ENCODE measurements around the gene SLC8A3. TPM values are rescaled to one million over a fixed set of nuclear protein-coding genes. Genes with fewer than 3 reads are reported as not detected.

Gene SLC8A3
- total RNA-seq, 2 experiments from 2014 or later = not detected

GRCh38 chr14:70096866-70097265 is 91.9 kb downstream of the SLC8A3 start:
- Mint-ChIP-seq H3K4me1 (no peaks in the 10 kb centered on the region), H3K36me3 (ENCODE audit: low read depth) (no peaks in the 10 kb centered on the region), H3K27me3 (peaks cover 42% of the 10 kb centered on the region), H3K27ac (no peak overlapping the region), H3K4me3 (no peak overlapping the region), H3K9me3 (no peaks in the 10 kb centered on the region)
- ChIA-PET POLR2A (no interaction called here), CTCF (interaction anchor here (1.5 kb wide), 1 partner anchor 23 kb away, joined by 5 read pairs; no protein-coding TSS in a partner anchor)
- DNase-seq = no peak

GRCh38 chr14:70094631-70095030 is 94.1 kb downstream of the SLC8A3 start:
- no peaks in the 10 kb centered on the region for H3K36me3 Mint-ChIP-seq (ENCODE audit: low read depth)
- H3K4me3 Mint-ChIP-seq = no peak overlapping the region
- no peak for DNase-seq
- peaks cover 39% of the 10 kb centered on the region for H3K27me3 Mint-ChIP-seq
- no peaks in the 10 kb centered on the region for H3K4me1 Mint-ChIP-seq
- H3K9me3 Mint-ChIP-seq = no peaks in the 10 kb centered on the region
- no peak overlapping the region for H3K27ac Mint-ChIP-seq
- POLR2A ChIA-PET = no interaction called here
- CTCF ChIA-PET = no interaction called here

GRCh38 chr14:70094106-70094505 is 94.6 kb downstream of the SLC8A3 start:
- H3K27ac Mint-ChIP-seq = no peak overlapping the region
- H3K4me1 Mint-ChIP-seq = no peaks in the 10 kb centered on the region
- POLR2A ChIA-PET = no interaction called here
- no peak overlapping the region for H3K4me3 Mint-ChIP-seq
- DNase-seq = no peak
- CTCF ChIA-PET = no interaction called here
- H3K27me3 Mint-ChIP-seq = peaks cover 39% of the 10 kb centered on the region
- no peaks in the 10 kb centered on the region for H3K36me3 Mint-ChIP-seq (ENCODE audit: low read depth)
- no peaks in the 10 kb centered on the region for H3K9me3 Mint-ChIP-seq

DNA sequence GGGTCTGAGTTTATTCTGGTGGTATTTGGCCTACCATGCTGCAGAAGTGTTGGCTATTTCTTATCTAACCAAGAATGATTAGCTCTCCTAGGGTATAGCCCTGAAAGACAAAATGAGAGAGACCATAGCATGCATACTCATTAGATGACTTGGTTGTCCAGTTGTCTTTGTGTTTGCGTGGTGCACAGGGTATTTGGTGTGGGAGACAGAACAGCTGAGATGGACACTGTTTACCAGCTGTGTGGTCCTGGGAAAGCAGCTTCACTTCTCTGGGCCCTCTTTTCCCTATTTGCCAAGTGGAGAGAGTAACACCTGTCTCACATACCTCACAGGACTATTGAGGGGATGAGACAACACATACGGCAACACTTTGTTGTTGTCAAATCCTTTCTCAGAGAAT is 95.6 kb downstream of the SLC8A3 start:
- DNase-seq = no peak
- no peaks in the 10 kb centered on the region for H3K4me1 Mint-ChIP-seq
- H3K9me3 Mint-ChIP-seq = no peaks in the 10 kb centered on the region
- H3K4me3 Mint-ChIP-seq = no peak overlapping the region
- ChIA-PET POLR2A (no interaction called here), CTCF (no interaction called here)
- H3K36me3 Mint-ChIP-seq (ENCODE audit: low read depth) = no peaks in the 10 kb centered on the region
- H3K27ac Mint-ChIP-seq = no peak overlapping the region
- peaks cover 30% of the 10 kb centered on the region for H3K27me3 Mint-ChIP-seq

DNA sequence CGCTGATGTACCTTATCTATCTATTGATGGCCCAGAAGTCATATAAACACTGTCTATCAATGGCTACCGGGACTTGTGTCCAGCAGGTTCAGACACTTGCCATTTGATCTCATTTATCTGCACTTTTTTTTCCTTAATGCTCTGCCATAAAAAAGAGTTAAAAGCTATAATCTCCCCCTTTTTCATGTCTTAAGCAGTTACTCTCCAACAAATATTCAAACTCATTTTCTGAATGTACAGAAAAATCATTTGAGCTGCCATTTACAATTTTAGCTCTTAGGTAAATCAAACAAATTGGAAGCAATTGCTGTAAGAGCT is 101.4 kb downstream of the SLC8A3 start:
- no peak for DNase-seq
- no peaks in the 10 kb centered on the region for H3K9me3 Mint-ChIP-seq
- no peak overlapping the region for H3K27ac Mint-ChIP-seq
- H3K4me3 Mint-ChIP-seq = no peak overlapping the region
- peaks cover 29% of the 10 kb centered on the region for H3K27me3 Mint-ChIP-seq
- no peaks in the 10 kb centered on the region for H3K36me3 Mint-ChIP-seq (ENCODE audit: low read depth)
- no peaks in the 10 kb centered on the region for H3K4me1 Mint-ChIP-seq
- POLR2A ChIA-PET = interaction anchor here (0.7 kb wide), 1 partner anchor 272 kb away, joined by 4 read pairs; no protein-coding TSS in a partner anchor
- CTCF ChIA-PET = interaction anchor here (0.6 kb wide), 1 partner anchor 35 kb away, joined by 3 read pairs; no protein-coding TSS in a partner anchor

GRCh38 chr14:70086685-70087379 is 101.9 kb downstream of the SLC8A3 start:
- CTCF ChIA-PET = no interaction called here
- Mint-ChIP-seq H3K27ac (no peak overlapping the region), H3K4me3 (no peak overlapping the region), H3K9me3 (no peaks in the 10 kb centered on the region), H3K4me1 (no peaks in the 10 kb centered on the region), H3K27me3 (peaks cover 24% of the 10 kb centered on the region), H3K36me3 (ENCODE audit: low read depth) (no peaks in the 10 kb centered on the region)
- POLR2A ChIA-PET = interaction anchor here (0.7 kb wide), 1 partner anchor 272 kb away, joined by 4 read pairs; no protein-coding TSS in a partner anchor
- peak; percentile 14 for DNase-seq

GRCh38 chr14:70084226-70084625 is 104.5 kb downstream of the SLC8A3 start:
- H3K9me3 Mint-ChIP-seq = no peaks in the 10 kb centered on the region
- H3K4me3 Mint-ChIP-seq = no peak overlapping the region
- POLR2A ChIA-PET = no interaction called here
- CTCF ChIA-PET = no interaction called here
- H3K27me3 Mint-ChIP-seq = peaks cover 22% of the 10 kb centered on the region
- H3K36me3 Mint-ChIP-seq (ENCODE audit: low read depth) = no peaks in the 10 kb centered on the region
- no peak for DNase-seq
- no peak overlapping the region for H3K27ac Mint-ChIP-seq
- no peaks in the 10 kb centered on the region for H3K4me1 Mint-ChIP-seq

GRCh38 chr14:70082394-70082793 is 106.4 kb downstream of the SLC8A3 start:
- no peak overlapping the region for H3K4me3 Mint-ChIP-seq
- no peaks in the 10 kb centered on the region for H3K4me1 Mint-ChIP-seq
- ChIA-PET CTCF (interaction anchor here (0.6 kb wide), 1 partner anchor 69 kb away, joined by 3 read pairs; no protein-coding TSS in a partner anchor), POLR2A (no interaction called here)
- H3K9me3 Mint-ChIP-seq = no peaks in the 10 kb centered on the region
- no peak for DNase-seq
- no peak overlapping the region for H3K27ac Mint-ChIP-seq
- peaks cover 32% of the 10 kb centered on the region for H3K27me3 Mint-ChIP-seq
- H3K36me3 Mint-ChIP-seq (ENCODE audit: low read depth) = no peaks in the 10 kb centered on the region

GRCh38 chr14:70080076-70080475 is 108.7 kb downstream of the SLC8A3 start:
- no peaks in the 10 kb centered on the region for H3K4me1 Mint-ChIP-seq
- H3K27ac Mint-ChIP-seq = no peak overlapping the region
- peaks cover 29% of the 10 kb centered on the region for H3K27me3 Mint-ChIP-seq
- no peaks in the 10 kb centered on the region for H3K36me3 Mint-ChIP-seq (ENCODE audit: low read depth)
- POLR2A ChIA-PET = no interaction called here
- H3K9me3 Mint-ChIP-seq = no peaks in the 10 kb centered on the region
- H3K4me3 Mint-ChIP-seq = no peak overlapping the region
- CTCF ChIA-PET = no interaction called here
- no peak for DNase-seq

GRCh38 chr14:70078329-70078728 is 110.4 kb downstream of the SLC8A3 start:
- DNase-seq = no peak
- H3K27ac Mint-ChIP-seq = no peak overlapping the region
- no peak overlapping the region for H3K4me3 Mint-ChIP-seq
- no peaks in the 10 kb centered on the region for H3K4me1 Mint-ChIP-seq
- peaks cover 22% of the 10 kb centered on the region for H3K27me3 Mint-ChIP-seq
- CTCF ChIA-PET = no interaction called here
- H3K36me3 Mint-ChIP-seq (ENCODE audit: low read depth) = no peaks in the 10 kb centered on the region
- POLR2A ChIA-PET = no interaction called here
- no peaks in the 10 kb centered on the region for H3K9me3 Mint-ChIP-seq

- ChIA-PET CTCF (no interaction called here), POLR2A (no interaction called here)
- Mint-ChIP-seq H3K4me3 (no peak overlapping the region), H3K4me1 (no peaks in the 10 kb centered on the region), H3K27me3 (peaks cover 25% of the 10 kb centered on the region), H3K9me3 (no peaks in the 10 kb centered on the region), H3K36me3 (ENCODE audit: low read depth) (no peaks in the 10 kb centered on the region), H3K27ac (no peak overlapping the region)
- DNase-seq = no peak
Measured at GRCh38 chr14:70077720-70078119, 111.0 kb downstream of the SLC8A3 start.

DNA sequence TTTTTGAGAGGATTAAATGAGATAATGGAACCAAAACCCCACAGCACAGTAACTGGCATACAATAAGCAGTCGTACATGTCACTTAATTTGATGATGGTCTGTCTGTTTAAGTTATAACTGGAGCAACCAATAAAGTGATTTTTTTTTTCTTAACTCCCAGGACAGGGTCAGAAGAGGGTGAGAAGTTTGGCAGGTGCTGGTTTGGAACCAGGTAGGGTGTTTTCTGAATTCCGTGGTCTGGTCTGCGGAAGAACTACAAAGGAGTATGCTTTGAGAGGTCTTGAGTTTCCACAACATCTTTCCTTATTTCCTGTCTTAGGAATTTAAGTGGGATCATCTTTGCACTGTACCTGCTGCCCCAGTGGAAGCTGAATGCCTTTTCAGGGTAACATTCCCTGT is 111.7 kb downstream of the SLC8A3 start:
- H3K36me3 Mint-ChIP-seq (ENCODE audit: low read depth) = no peaks in the 10 kb centered on the region
- H3K4me1 Mint-ChIP-seq = no peaks in the 10 kb centered on the region
- peaks cover 23% of the 10 kb centered on the region for H3K27me3 Mint-ChIP-seq
- no peak overlapping the region for H3K4me3 Mint-ChIP-seq
- no peaks in the 10 kb centered on the region for H3K9me3 Mint-ChIP-seq
- DNase-seq = no peak
- ChIA-PET CTCF (no interaction called here), POLR2A (no interaction called here)
- H3K27ac Mint-ChIP-seq = no peak overlapping the region

- CTCF ChIA-PET = interaction anchor here (0.9 to 1.6 kb wide), 3 partner anchors 9 to 609 kb away, joined by 3 to 5 read pairs (median 4); no protein-coding TSS in a partner anchor
- H3K4me1 Mint-ChIP-seq = no peaks in the 10 kb centered on the region
Measured at GRCh38 chr14:70073924-70074566, 114.7 kb downstream of the SLC8A3 start.

GRCh38 chr14:70069186-70069585 is 119.6 kb downstream of the SLC8A3 start:
- no peak for DNase-seq
- ChIA-PET CTCF (no interaction called here), POLR2A (no interaction called here)
- Mint-ChIP-seq H3K4me3 (no peak overlapping the region), H3K36me3 (ENCODE audit: low read depth) (no peaks in the 10 kb centered on the region), H3K9me3 (no peaks in the 10 kb centered on the region), H3K27ac (no peak overlapping the region), H3K27me3 (peaks cover 16% of the 10 kb centered on the region), H3K4me1 (no peaks in the 10 kb centered on the region)

More at GRCh38 chr14:70073924-70074566, 114.7 kb downstream of the SLC8A3 start:
- no peak overlapping the region for H3K27ac Mint-ChIP-seq
- no peak overlapping the region for H3K4me3 Mint-ChIP-seq
- no peaks in the 10 kb centered on the region for H3K9me3 Mint-ChIP-seq
- peak; percentile 54 for DNase-seq
- peaks cover 24% of the 10 kb centered on the region for H3K27me3 Mint-ChIP-seq
- POLR2A ChIA-PET = no interaction called here
- H3K36me3 Mint-ChIP-seq (ENCODE audit: low read depth) = no peaks in the 10 kb centered on the region

Data from activated CD4-positive, alpha-beta T cell treated with anti-CD3 and anti-CD28 coated beads, Interleukin-2, amount 10 ng/mL, durations not matched to agents 7 days and 5 days (primary cell).